Measurements from ENCODE around the gene TMED8. TPM values are rescaled to one million over a fixed set of nuclear protein-coding genes. Genes with fewer than 3 reads are reported as not detected.

The TMED8 gene
- total and polyA plus RNA-seq, 2 of the 13 experiments (the other 11 are each of a cell fraction or from before 2014, with no cell fraction given): 6.0 to 11.7 TPM

- no peak for DNase-seq (ENCODE audit: low spot score)
- in situ Hi-C loops (cut with HindIII; ENCODE audit: extremely low pct_ligation_motif_present, low pct_unique_long_range_greater_than_20kb): loop anchor here (10.0 kb wide), 2 partner anchors 109 to 239 kb away; no protein-coding TSS in a partner anchor
- TF ChIP-seq FOXP1 (IDR thresholded peaks at IDR 0.05): no peak
- no peak for TF ChIP-seq FOXP1 (CRISPR knock-in tag; IDR thresholded peaks at IDR 0.05)
- no peak for TF ChIP-seq KDM5A (IDR thresholded peaks at IDR 0.05; ENCODE audit: borderline replicate concordance, low read length)
- no peak for TF ChIP-seq NRL (CRISPR knock-in tag; IDR thresholded peaks at IDR 0.05; ENCODE audit: borderline replicate concordance)
- TF ChIP-seq ZNF407 (CRISPR knock-in tag; IDR thresholded peaks at IDR 0.05; ENCODE audit: not compliant biosample characterization): no peak
- no peak for TF ChIP-seq ISL2 (CRISPR knock-in tag; IDR thresholded peaks at IDR 0.05)
- TF ChIP-seq ZNF572 (CRISPR knock-in tag; IDR thresholded peaks at IDR 0.05): no peak
- no peak for TF ChIP-seq PRDM4 (CRISPR knock-in tag; IDR thresholded peaks at IDR 0.05; ENCODE audit: borderline replicate concordance)
- no peak for TF ChIP-seq ATM (IDR thresholded peaks at IDR 0.05; ENCODE audit: borderline replicate concordance)
- TF ChIP-seq ATF4 (CRISPR knock-in tag; IDR thresholded peaks at IDR 0.05): no peak
- TF ChIP-seq FUBP1 (CRISPR knock-in tag; IDR thresholded peaks at IDR 0.05; ENCODE audit: borderline replicate concordance): no peak
These were observed 71.2 kb downstream of the TMED8 start for GRCh38 chr14:77305696-77306095.

More at GRCh38 chr14:77305696-77306095, 71.2 kb downstream of the TMED8 start:
- Histone ChIP-seq H3K79me2 (ENCODE audit: insufficient read depth, low read length) (no peaks in the 10 kb centered on the region), H2AFZ (ENCODE audit: low read length) (no peak overlapping the region), H3K27me3 (ENCODE audit: control insufficient read depth in 1 of 2, insufficient read depth in 2 of 2, low read length in 2 of 2) (no peaks in the 10 kb centered on the region), H3K36me3 (replicated peaks in 1 of 2; ENCODE audit: control insufficient read depth in 1 of 2, insufficient read depth in 2 of 2, low read length in 2 of 2) (peaks cover 11 to 17% of the 10 kb centered on the region in 2 experiments), H3K4me3 (replicated peaks in 1 of 3; ENCODE audit: insufficient read depth in 1 of 3, low read depth in 2 of 3, low read length in 3 of 3) (no peak overlapping the region), H3K4me1 (ENCODE audit: insufficient read depth, low read length) (peaks cover 56% of the 10 kb centered on the region), H3K9me3 (ENCODE audit: low read length) (no peaks in the 10 kb centered on the region), H3K27ac (ENCODE audit: extremely low read length, insufficient read depth, low read length) (no peak overlapping the region), H3K9ac (ENCODE audit: insufficient read depth, low read depth, low read length) (no peak overlapping the region), H4K20me1 (ENCODE audit: insufficient read depth, low read length) (no peaks in the 10 kb centered on the region), H3K4me2 (ENCODE audit: low read depth, low read length) (no peak overlapping the region)
- BruUV-seq (replicated peaks): no TSS peak
- intact Hi-C loops (cut with micrococcal nuclease; ENCODE audit: unreplicated experiment): no loop called here
- ATAC-seq: no peak
- 100% methylated on average over 3 of the region's 4 CpGs for WGBS (ENCODE audit: low lambda C conversion rate)
- FAIRE-seq: no peak
- POLR2A ChIA-PET: interaction anchor here (3.9 to 5.3 kb wide), 2 partner anchors 9 to 15 kb away, joined by 37 to 70 read pairs; partner anchors contain the start of genes GSTZ1 and POMT2
- CTCF ChIA-PET (ENCODE audit: low intra/inter-chr PET ratio, low total read pairs): no interaction called here
